SK-N-MC (cell line): Measurements from ENCODE around the gene TRMT10C.

Source experiments
- EZH2 ChIP-seq: fragments of 200-600 bp; sonication (generic); IDR thresholded peaks from one replicate; pipeline ENCODE4 v1.6.1; 2017; ENCODE audit warnings: antibody characterized with exemption
- POLR2AphosphoS5 ChIP-seq: IDR thresholded peaks from 2 replicates; pipeline ENCODE4 v1.6.1; 2012; ENCODE audit warnings: mild to moderate bottlenecking, low read depth, low read length, borderline replicate concordance

- TF ChIP-seq EZH2 (no peak), POLR2AphosphoS5 (no peak)
Measured at GRCh38 chr3:101556064-101556463, 5.6 kb upstream of the TRMT10C start.
